ENCODE results near the gene RPL36A.

Gene RPL36A

DNA sequence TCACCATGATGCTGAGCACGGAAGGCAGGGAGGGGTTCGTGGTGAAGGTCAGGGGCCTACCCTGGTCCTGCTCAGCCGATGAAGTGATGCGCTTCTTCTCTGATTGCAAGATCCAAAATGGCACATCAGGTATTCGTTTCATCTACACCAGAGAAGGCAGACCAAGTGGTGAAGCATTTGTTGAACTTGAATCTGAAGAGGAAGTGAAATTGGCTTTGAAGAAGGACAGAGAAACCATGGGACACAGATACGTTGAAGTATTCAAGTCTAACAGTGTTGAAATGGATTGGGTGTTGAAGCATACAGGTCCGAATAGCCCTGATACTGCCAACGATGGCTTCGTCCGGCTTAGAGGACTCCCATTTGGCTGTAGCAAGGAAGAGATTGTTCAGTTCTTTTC is 21.2 kb downstream of the RPL36A start:
- Histone ChIP-seq H3K27ac (ENCODE audit: low read length) (no peak overlapping the region), H3K4me2 (ENCODE audit: low read length) (no peak overlapping the region)

DNA sequence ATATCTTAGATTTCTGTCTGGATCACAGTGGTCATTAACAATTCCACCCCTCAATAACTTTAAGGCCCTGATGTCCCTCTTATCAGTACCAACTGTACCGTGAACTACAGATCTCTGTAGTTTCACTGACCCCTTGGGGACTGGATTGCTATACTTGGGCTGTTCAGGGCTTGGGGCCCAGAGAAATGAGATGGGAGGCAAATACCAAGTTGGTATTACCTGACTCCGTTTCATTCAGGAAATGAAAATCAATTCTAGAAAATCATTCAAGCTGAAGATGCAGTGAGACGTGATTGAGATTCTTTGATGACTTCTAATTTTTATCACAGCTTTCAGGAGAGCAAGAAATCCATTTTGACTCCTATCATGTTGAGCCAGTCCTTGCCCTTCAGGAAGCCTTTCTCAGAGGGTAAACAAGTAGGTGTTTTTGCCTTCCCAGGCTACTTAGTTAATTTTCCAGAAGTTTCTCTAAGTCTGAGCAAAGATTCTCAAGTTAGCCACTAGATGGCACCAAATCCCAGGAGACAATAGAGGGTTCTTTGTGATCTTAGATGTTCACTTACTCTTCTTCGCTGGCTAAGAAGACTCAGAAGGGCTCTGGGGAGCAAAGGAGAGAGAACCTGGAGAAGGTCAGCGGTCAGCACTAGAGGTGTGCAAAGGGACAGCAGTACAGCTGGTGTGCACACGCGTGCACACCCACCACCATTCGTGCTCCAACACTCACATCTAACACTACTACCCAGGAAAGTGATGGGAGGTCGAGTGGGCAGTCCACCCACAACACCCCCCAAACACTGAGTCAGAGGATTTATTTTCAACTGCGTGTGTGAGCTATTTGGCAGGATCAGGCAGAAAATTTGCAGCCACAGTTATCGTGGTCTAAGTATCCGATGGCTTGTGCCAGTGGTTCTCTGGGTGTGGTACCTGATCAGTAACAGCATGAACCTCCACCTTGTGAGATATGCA is 24.7 kb downstream of the RPL36A start:
- Histone ChIP-seq H2AFZ (ENCODE audit: low read depth, low read length) (no peak overlapping the region), H3K4me3 (ENCODE audit: low read length) (peak overlapping the region; percentile 14), H3K9me3 (ENCODE audit: insufficient read depth, low read length) (no peaks in the 10 kb centered on the region), H3K4me1 (ENCODE audit: low read length) (peaks cover 35% of the 10 kb centered on the region), H4K20me1 (ENCODE audit: insufficient read depth, low read length) (peaks cover 15% of the 10 kb centered on the region; the same call in 1 of the 2 replicates), H3K9ac (ENCODE audit: low read length) (peak overlapping the region; percentile 17; the same call in 1 of the 2 replicates), H3K4me2 (ENCODE audit: low read length) (peak overlapping the region; percentile 59), H3K27me3 (ENCODE audit: low read depth, low read length) (no peaks in the 10 kb centered on the region), H3K27ac (ENCODE audit: low read length) (peak overlapping the region; percentile 61), H3K36me3 (replicated peaks; ENCODE audit: low read depth, low read length) (peaks cover 19% of the 10 kb centered on the region), H3K79me2 (ENCODE audit: low read length) (peaks cover 29% of the 10 kb centered on the region)
- TF ChIP-seq, protein P1, sequence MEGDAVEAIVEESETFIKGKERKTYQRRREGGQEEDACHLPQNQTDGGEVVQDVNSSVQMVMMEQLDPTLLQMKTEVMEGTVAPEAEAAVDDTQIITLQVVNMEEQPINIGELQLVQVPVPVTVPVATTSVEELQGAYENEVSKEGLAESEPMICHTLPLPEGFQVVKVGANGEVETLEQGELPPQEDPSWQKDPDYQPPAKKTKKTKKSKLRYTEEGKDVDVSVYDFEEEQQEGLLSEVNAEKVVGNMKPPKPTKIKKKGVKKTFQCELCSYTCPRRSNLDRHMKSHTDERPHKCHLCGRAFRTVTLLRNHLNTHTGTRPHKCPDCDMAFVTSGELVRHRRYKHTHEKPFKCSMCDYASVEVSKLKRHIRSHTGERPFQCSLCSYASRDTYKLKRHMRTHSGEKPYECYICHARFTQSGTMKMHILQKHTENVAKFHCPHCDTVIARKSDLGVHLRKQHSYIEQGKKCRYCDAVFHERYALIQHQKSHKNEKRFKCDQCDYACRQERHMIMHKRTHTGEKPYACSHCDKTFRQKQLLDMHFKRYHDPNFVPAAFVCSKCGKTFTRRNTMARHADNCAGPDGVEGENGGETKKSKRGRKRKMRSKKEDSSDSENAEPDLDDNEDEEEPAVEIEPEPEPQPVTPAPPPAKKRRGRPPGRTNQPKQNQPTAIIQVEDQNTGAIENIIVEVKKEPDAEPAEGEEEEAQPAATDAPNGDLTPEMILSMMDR (IDR thresholded peaks at IDR 0.05; ENCODE audit: low read depth, low read length), result peak; percentile 85
- no peak for TF ChIP-seq EZH2phosphoT487 (IDR thresholded peaks at IDR 0.05; ENCODE audit: low read depth)

More for the DNA sequence above, 21.2 kb downstream of the RPL36A start:
- H3K27me3 ChIP-seq (ENCODE audit: low read depth, low read length), result no peaks in the 10 kb centered on the region
- H3K9ac ChIP-seq (ENCODE audit: low read length), result no peak overlapping the region
- H3K9me3 ChIP-seq (ENCODE audit: insufficient read depth, low read length), result no peaks in the 10 kb centered on the region
- H4K20me1 ChIP-seq (ENCODE audit: insufficient read depth, low read length), result peaks cover 25% of the 10 kb centered on the region; the same call in 1 of the 2 replicates
- peaks cover 22% of the 10 kb centered on the region for H3K36me3 ChIP-seq (replicated peaks; ENCODE audit: low read depth, low read length)
- H3K79me2 ChIP-seq (ENCODE audit: low read length), result peaks cover 59% of the 10 kb centered on the region
- no peak overlapping the region for H2AFZ ChIP-seq (ENCODE audit: low read depth, low read length)
- H3K4me1 ChIP-seq (ENCODE audit: low read length), result peaks cover 33% of the 10 kb centered on the region
- no peak for TF ChIP-seq EZH2phosphoT487 (IDR thresholded peaks at IDR 0.05; ENCODE audit: low read depth)
- TF ChIP-seq, protein P1 (IDR thresholded peaks at IDR 0.05; ENCODE audit: low read depth, low read length), result no peak
- H3K4me3 ChIP-seq (ENCODE audit: low read length), result no peak overlapping the region

GRCh38 chrX:101416691-101417090 is 25.9 kb downstream of the RPL36A start:
- H3K9ac ChIP-seq (ENCODE audit: low read length), result no peak overlapping the region
- peaks cover 8% of the 10 kb centered on the region; the same call in 1 of the 2 replicates for H4K20me1 ChIP-seq (ENCODE audit: insufficient read depth, low read length)
- no peak overlapping the region for H3K4me2 ChIP-seq (ENCODE audit: low read length)
- TF ChIP-seq, protein P1 (IDR thresholded peaks at IDR 0.05; ENCODE audit: low read depth, low read length), result no peak
- TF ChIP-seq EZH2phosphoT487 (IDR thresholded peaks at IDR 0.05; ENCODE audit: low read depth), result no peak
- H3K9me3 ChIP-seq (ENCODE audit: insufficient read depth, low read length), result no peaks in the 10 kb centered on the region
- no peaks in the 10 kb centered on the region for H3K27me3 ChIP-seq (ENCODE audit: low read depth, low read length)
- peaks cover 15% of the 10 kb centered on the region for H3K36me3 ChIP-seq (replicated peaks; ENCODE audit: low read depth, low read length)
- peaks cover 29% of the 10 kb centered on the region for H3K4me1 ChIP-seq (ENCODE audit: low read length)
- H2AFZ ChIP-seq (ENCODE audit: low read depth, low read length), result no peak overlapping the region
- H3K4me3 ChIP-seq (ENCODE audit: low read length), result no peak overlapping the region
- H3K79me2 ChIP-seq (ENCODE audit: low read length), result peaks cover 17% of the 10 kb centered on the region
- no peak overlapping the region for H3K27ac ChIP-seq (ENCODE audit: low read length)

- Histone ChIP-seq H3K27me3 (ENCODE audit: low read depth, low read length) (no peaks in the 10 kb centered on the region), H3K27ac (ENCODE audit: low read length) (no peak overlapping the region), H2AFZ (ENCODE audit: low read depth, low read length) (0 out of 2 replicates have a peak overlapping the region, but pooled peaks have one; percentile 97), H3K36me3 (replicated peaks; ENCODE audit: low read depth, low read length) (peaks cover 10% of the 10 kb centered on the region), H3K9ac (ENCODE audit: low read length) (no peak overlapping the region), H3K4me2 (ENCODE audit: low read length) (no peak overlapping the region), H4K20me1 (ENCODE audit: insufficient read depth, low read length) (0 out of 2 replicates have a peak, but pooled peaks cover 5% of the 10 kb centered on the region), H3K4me1 (ENCODE audit: low read length) (peaks cover 24% of the 10 kb centered on the region), H3K79me2 (ENCODE audit: low read length) (peaks cover 12% of the 10 kb centered on the region), H3K9me3 (ENCODE audit: insufficient read depth, low read length) (no peaks in the 10 kb centered on the region), H3K4me3 (ENCODE audit: low read length) (no peak overlapping the region)
- TF ChIP-seq EZH2phosphoT487 (IDR thresholded peaks at IDR 0.05; ENCODE audit: low read depth), result no peak
- TF ChIP-seq, protein P1 (IDR thresholded peaks at IDR 0.05; ENCODE audit: low read depth, low read length), result no peak
Observed at GRCh38 chrX:101417190-101417589, 26.4 kb downstream of the RPL36A start.
